Mammary epithelial cell (primary cell): ENCODE measurements around the gene PCDHGB4.

Source experiments
- EZH2 ChIP-seq: IDR thresholded peaks from 2 replicates; pipeline ENCODE4 v1.6.1; 2012; ENCODE audit warnings: low read length, inconsistent platforms, borderline replicate concordance
- TF ChIP-seq, protein P1 (sequence below), 2 donors: IDR thresholded peaks in 1 of 2; conservative IDR thresholded peaks in 1 of 2; 2 replicates each; pipeline ENCODE4 v1.5.1; 2011 to 2012; ENCODE audit warnings: inconsistent platforms in 2 of 2, low read length in 2 of 2, mild to moderate bottlenecking in 2 of 2, control low read depth in 1 of 2, low read depth in 1 of 2; ENCODE audit not compliant: insufficient read depth in 1 of 2; ENCODE audit errors: extremely low read depth in 1 of 2

- TF ChIP-seq, protein P1, sequence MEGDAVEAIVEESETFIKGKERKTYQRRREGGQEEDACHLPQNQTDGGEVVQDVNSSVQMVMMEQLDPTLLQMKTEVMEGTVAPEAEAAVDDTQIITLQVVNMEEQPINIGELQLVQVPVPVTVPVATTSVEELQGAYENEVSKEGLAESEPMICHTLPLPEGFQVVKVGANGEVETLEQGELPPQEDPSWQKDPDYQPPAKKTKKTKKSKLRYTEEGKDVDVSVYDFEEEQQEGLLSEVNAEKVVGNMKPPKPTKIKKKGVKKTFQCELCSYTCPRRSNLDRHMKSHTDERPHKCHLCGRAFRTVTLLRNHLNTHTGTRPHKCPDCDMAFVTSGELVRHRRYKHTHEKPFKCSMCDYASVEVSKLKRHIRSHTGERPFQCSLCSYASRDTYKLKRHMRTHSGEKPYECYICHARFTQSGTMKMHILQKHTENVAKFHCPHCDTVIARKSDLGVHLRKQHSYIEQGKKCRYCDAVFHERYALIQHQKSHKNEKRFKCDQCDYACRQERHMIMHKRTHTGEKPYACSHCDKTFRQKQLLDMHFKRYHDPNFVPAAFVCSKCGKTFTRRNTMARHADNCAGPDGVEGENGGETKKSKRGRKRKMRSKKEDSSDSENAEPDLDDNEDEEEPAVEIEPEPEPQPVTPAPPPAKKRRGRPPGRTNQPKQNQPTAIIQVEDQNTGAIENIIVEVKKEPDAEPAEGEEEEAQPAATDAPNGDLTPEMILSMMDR (conservative IDR thresholded peaks at IDR 0.05 in 1 of 2, IDR thresholded peaks at IDR 0.05 in 1 of 2; ENCODE audit: extremely low read depth in 1 of 2, insufficient read depth in 1 of 2, low read depth in 1 of 2, low read length in 2 of 2) = peak in 1 of 2 donors; percentile 12
- TF ChIP-seq EZH2 = no peak
Observed at GRCh38 chr5:141398608-141399007, 11.1 kb downstream of the PCDHGB4 start.
